Measurements from ENCODE around the gene CDKN2B.
"Not testable (repeated sequence)": the region's sequence is repeated elsewhere in the genome, so short reads cannot be mapped to it uniquely, and the experiment has no call there.

Gene CDKN2B

DNA sequence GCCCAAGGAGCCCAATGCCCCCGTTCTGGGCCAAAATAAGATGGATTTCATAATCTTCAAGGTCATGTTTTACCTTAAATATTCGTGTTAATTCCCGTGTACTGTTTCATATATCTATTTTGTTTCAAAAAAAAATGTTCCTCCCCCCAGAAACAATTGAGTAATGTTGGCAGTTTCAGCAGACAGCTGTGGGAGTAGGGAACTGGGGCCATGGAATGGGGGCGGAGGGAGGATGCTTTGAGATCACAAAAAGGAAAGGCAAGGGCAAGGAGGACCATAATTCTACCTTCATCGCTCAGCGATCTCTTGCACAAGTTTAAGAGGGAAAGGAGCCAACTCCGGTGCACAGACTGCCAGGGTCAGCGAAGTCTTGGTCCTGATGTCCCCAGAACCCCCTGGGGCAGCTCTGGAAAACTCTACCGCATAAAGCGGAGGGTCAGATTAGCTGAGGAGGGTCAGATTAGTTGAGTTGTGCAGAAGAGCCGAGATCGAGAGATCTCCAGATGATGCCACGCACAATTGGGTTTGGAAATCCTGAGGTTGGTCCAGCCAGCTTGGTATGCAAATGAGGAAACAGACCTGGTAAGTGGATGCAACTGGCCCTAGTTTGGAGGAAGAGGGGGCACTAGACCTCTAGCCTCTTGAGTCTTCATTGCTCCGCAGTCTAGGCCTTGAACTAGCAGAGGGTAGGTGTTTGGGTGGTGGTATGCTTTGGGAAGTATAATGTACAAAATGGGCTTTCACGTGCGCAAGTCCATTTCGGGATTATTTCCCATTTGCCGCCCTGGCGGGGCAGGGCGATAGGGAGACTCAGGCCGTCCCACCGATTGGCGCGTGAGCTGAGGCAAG, 38.9 kb downstream of the CDKN2B start:
- no peak overlapping the region for H3K4me3 ChIP-seq (ENCODE audit: low read length)
- H3K9ac ChIP-seq (ENCODE audit: low read length): no peak overlapping the region
- no peak overlapping the region for H3K27ac ChIP-seq (ENCODE audit: low read depth, low read length)
- peaks cover 7% of the 10 kb centered on the region for H3K4me1 ChIP-seq (ENCODE audit: control insufficient read depth, insufficient read depth, low read length)
- no peaks in the 10 kb centered on the region for H3K36me3 ChIP-seq (ENCODE audit: control insufficient read depth, insufficient read depth, low read length)
- H3K27me3 ChIP-seq (ENCODE audit: control insufficient read depth, insufficient read depth, low read length): peaks cover 67% of the 10 kb centered on the region

DNA sequence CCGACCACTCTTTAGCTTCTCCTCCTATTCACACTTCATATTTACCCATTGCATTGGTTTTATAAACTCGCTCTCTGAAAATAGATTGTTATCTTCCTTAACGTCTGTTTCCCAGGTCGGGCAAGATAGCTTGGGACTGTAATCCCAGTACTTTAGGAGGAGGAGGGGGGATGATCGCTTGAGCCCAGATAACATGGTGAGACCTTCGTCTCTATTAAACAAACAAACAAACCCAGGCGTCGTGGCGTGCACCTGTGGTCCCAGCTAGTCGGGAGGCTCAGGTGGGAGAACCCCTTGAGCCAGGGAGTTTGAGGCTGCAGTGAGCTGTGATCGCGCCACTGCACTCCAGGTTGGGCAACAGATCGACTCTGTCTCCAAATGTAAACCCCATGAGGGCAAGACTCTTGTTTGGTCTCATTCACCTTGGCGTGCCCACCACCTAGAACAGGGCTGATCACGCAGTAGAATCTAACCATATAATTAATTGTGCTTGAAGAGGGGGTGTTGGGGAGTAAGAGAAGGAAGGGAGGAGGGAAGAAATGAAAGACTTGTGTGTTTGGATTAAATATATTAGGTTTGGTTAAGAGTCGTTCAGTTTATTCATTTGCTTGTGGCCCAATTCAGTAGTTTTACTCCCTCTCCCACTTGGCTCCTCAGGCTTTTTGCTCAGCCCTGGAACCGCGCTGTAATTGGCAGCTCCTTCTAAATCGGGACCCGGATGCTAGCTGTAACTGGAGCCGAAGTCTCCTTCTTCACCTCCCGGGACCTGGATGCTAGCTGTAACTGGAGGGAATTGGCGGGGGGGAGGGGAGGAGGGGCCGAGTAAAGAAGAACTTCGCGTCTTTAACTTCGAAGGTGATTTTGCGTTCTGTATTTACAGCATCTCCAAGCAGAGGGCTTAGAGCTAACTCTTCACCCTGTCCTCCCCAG, 39.8 kb downstream of the CDKN2B start:
- Histone ChIP-seq H3K9ac (ENCODE audit: low read length) (no peak overlapping the region), H3K36me3 (ENCODE audit: control insufficient read depth, insufficient read depth, low read length) (no peaks in the 10 kb centered on the region), H3K27me3 (ENCODE audit: control insufficient read depth, insufficient read depth, low read length) (peaks cover 63% of the 10 kb centered on the region), H3K4me1 (ENCODE audit: control insufficient read depth, insufficient read depth, low read length) (peaks cover 5% of the 10 kb centered on the region), H3K27ac (ENCODE audit: low read depth, low read length) (no peak overlapping the region), H3K4me3 (ENCODE audit: low read length) (no peak overlapping the region)

DNA sequence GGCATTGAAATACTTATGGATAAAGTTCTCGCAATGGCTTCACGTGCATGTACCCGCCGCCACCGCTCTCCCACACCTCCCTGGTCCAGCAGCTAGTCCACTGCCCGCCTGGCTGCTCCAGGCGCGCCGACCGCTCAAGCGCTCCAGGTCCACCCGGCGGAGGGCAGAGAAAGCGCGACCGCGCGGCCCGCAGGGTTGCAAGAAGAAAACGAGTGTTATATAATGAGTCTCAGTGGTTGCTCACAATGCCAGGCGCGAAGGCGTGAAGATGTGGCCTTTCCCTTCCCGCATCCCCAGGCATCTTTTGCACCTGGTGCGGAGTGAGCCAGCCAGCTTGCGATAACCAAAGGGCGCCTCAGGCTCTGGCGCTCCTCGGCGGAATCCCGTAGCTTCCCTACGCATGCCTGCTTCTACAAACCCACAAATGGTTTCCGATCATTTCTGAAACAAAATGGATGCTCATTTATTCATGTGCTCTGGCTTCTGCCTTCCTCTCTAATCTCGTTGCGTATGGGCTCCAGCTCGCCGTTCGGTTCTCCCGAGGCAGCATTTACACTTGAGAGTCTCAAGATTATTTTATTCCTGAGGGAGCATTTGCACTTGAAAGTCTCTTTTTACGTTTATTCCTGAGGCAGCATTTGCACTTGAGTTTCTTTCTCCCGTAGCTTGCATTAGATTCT, 40.6 kb downstream of the CDKN2B start:
- Histone ChIP-seq H3K27ac (ENCODE audit: low read depth, low read length) (no peak overlapping the region), H3K4me1 (ENCODE audit: control insufficient read depth, insufficient read depth, low read length) (peaks cover 3% of the 10 kb centered on the region), H3K4me3 (ENCODE audit: low read length) (no peak overlapping the region), H3K36me3 (ENCODE audit: control insufficient read depth, insufficient read depth, low read length) (no peaks in the 10 kb centered on the region), H3K9ac (ENCODE audit: low read length) (no peak overlapping the region), H3K27me3 (ENCODE audit: control insufficient read depth, insufficient read depth, low read length) (peaks cover 55% of the 10 kb centered on the region)

- Histone ChIP-seq H3K27ac (ENCODE audit: low read depth, low read length) (no peak overlapping the region), H3K9ac (ENCODE audit: low read length) (no peak overlapping the region), H3K27me3 (ENCODE audit: control insufficient read depth, insufficient read depth, low read length) (peaks cover 52% of the 10 kb centered on the region), H3K4me3 (ENCODE audit: low read length) (no peak overlapping the region), H3K36me3 (ENCODE audit: control insufficient read depth, insufficient read depth, low read length) (no peaks in the 10 kb centered on the region), H3K4me1 (ENCODE audit: control insufficient read depth, insufficient read depth, low read length) (peaks cover 3% of the 10 kb centered on the region)
Observed at GRCh38 chr9:21967702-21968101, 41.4 kb downstream of the CDKN2B start.

GRCh38 chr9:21967169-21967568, 41.9 kb downstream of the CDKN2B start:
- no peak overlapping the region for H3K27ac ChIP-seq (ENCODE audit: low read depth, low read length)
- peaks cover 3% of the 10 kb centered on the region for H3K4me1 ChIP-seq (ENCODE audit: control insufficient read depth, insufficient read depth, low read length)
- H3K4me3 ChIP-seq (ENCODE audit: low read length): no peak overlapping the region
- H3K9ac ChIP-seq (ENCODE audit: low read length): no peak overlapping the region
- H3K27me3 ChIP-seq (ENCODE audit: control insufficient read depth, insufficient read depth, low read length): peaks cover 52% of the 10 kb centered on the region
- H3K36me3 ChIP-seq (ENCODE audit: control insufficient read depth, insufficient read depth, low read length): no peaks in the 10 kb centered on the region

- H3K4me1 ChIP-seq (ENCODE audit: control insufficient read depth, insufficient read depth, low read length): peaks cover 3% of the 10 kb centered on the region
- H3K36me3 ChIP-seq (ENCODE audit: control insufficient read depth, insufficient read depth, low read length): no peaks in the 10 kb centered on the region
- peaks cover 52% of the 10 kb centered on the region for H3K27me3 ChIP-seq (ENCODE audit: control insufficient read depth, insufficient read depth, low read length)
- H3K27ac ChIP-seq (ENCODE audit: low read depth, low read length): no peak overlapping the region
- H3K4me3 ChIP-seq (ENCODE audit: low read length): peak overlapping the region; percentile 62
- no peak overlapping the region for H3K9ac ChIP-seq (ENCODE audit: low read length)
Observed at GRCh38 chr9:21966140-21966851, 42.8 kb downstream of the CDKN2B start.

DNA sequence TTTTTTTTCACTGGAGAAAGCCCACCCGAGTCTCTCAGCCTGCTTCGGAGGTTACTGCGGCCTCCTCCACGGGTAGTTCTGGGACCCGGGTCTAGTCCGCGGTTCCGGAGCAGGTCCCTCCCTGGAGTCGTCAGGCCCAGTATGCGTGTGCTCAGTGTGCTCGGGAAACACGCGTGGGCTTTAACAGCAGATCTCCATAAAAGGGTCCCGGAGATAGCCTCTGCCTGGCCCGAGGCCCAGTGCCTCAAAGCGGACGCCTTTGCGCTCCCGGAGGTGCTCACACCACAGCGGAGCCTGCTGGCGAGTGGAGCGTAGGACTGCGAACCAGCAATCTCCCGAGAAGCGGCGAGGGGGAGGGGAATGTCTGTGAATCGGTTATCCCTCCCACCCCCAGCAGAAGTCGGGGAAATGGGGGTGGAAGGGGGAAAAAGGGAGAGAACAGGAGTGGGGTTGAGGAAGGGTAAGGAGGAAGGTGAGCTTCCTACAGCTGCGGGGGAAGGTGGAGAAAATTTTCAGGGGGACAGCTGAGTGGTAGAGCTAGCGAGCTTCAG, 43.6 kb downstream of the CDKN2B start:
- peaks cover 45% of the 10 kb centered on the region for H3K27me3 ChIP-seq (ENCODE audit: control insufficient read depth, insufficient read depth, low read length)

DNA sequence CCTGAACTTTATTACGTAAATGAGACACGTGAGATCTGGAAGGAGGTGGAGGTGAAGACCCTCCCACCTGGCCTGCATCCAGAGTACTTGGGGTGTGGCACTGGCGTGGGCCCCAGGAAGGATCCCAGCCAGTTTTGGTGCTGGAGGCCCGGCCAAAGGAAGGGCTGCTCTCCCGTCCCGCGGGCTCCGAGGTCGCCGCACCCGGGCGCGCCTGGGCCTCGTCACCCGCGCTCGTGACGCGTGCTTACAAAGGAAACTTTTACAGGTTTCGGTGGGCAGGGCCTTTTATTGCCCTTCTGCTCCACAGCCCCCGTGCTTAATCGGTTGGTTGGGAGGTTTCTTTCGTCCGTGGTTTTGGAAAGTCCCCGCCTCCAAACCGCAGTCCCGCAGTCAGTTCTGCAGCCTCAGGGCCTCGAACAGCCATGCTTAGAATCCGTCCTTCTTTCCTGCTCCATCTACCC, 44.1 kb downstream of the CDKN2B start:
- no peak overlapping the region for H3K9ac ChIP-seq (ENCODE audit: low read length)
- no peaks in the 10 kb centered on the region for H3K36me3 ChIP-seq (ENCODE audit: control insufficient read depth, insufficient read depth, low read length)
- peak overlapping the region; percentile 62 for H3K4me3 ChIP-seq (ENCODE audit: low read length)
- H3K27me3 ChIP-seq (ENCODE audit: control insufficient read depth, insufficient read depth, low read length): peaks cover 40% of the 10 kb centered on the region
- no peak overlapping the region for H3K27ac ChIP-seq (ENCODE audit: low read depth, low read length)
- peaks cover 3% of the 10 kb centered on the region for H3K4me1 ChIP-seq (ENCODE audit: control insufficient read depth, insufficient read depth, low read length)

More for the DNA sequence above, 43.6 kb downstream of the CDKN2B start:
- Histone ChIP-seq H3K4me1 (ENCODE audit: control insufficient read depth, insufficient read depth, low read length) (peaks cover 3% of the 10 kb centered on the region), H3K36me3 (ENCODE audit: control insufficient read depth, insufficient read depth, low read length) (no peaks in the 10 kb centered on the region), H3K4me3 (ENCODE audit: low read length) (peak overlapping the region; percentile 62), H3K9ac (ENCODE audit: low read length) (no peak overlapping the region), H3K27ac (ENCODE audit: low read depth, low read length) (no peak overlapping the region)

GRCh38 chr9:21961569-21961968, 47.5 kb downstream of the CDKN2B start:
- Histone ChIP-seq H3K27me3 (ENCODE audit: control insufficient read depth, insufficient read depth, low read length) (peaks cover 17% of the 10 kb centered on the region), H3K4me3 (ENCODE audit: low read length) (no peak overlapping the region), H3K36me3 (ENCODE audit: control insufficient read depth, insufficient read depth, low read length) (no peaks in the 10 kb centered on the region), H3K4me1 (ENCODE audit: control insufficient read depth, insufficient read depth, low read length) (peaks cover 3% of the 10 kb centered on the region), H3K9ac (ENCODE audit: low read length) (no peak overlapping the region), H3K27ac (ENCODE audit: low read depth, low read length) (no peak overlapping the region)

DNA sequence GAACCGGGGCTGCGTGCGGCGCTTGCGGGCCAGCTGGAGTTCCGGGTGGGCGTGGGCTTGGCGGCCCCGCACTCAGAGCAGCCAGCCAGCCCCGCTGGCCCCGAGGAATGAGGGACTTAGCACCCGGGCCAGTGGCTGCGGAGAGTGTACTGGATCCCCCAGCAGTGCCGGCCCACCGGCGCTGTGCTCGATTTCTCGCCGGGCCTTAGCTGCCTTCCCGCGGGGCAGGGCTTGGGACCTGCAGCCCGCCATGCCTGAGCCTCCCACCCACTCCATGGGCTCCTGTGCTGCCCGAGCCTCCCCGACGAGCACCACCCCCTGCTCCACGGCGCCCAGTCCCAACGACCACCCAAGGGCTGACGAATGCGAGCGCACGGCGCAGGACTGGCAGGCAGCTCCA, 49.8 kb downstream of the CDKN2B start:
- H3K27me3 ChIP-seq (ENCODE audit: control insufficient read depth, insufficient read depth, low read length): not testable (repeated sequence)

GRCh38 chr9:21958833-21959232, 50.3 kb downstream of the CDKN2B start:
- Histone ChIP-seq H3K36me3 (ENCODE audit: control insufficient read depth, insufficient read depth, low read length) (no peaks in the 10 kb centered on the region), H3K27me3 (ENCODE audit: control insufficient read depth, insufficient read depth, low read length) (no peaks in the 10 kb centered on the region)

More for the DNA sequence above, 49.8 kb downstream of the CDKN2B start:
- not testable (repeated sequence) for H3K4me3 ChIP-seq (ENCODE audit: low read length); H3K4me1 ChIP-seq (ENCODE audit: control insufficient read depth, insufficient read depth, low read length); H3K9ac ChIP-seq (ENCODE audit: low read length); H3K36me3 ChIP-seq (ENCODE audit: control insufficient read depth, insufficient read depth, low read length); H3K27ac ChIP-seq (ENCODE audit: low read depth, low read length)

More at GRCh38 chr9:21958833-21959232, 50.3 kb downstream of the CDKN2B start:
- no peak overlapping the region for H3K27ac ChIP-seq (ENCODE audit: low read depth, low read length)
- no peak overlapping the region for H3K9ac ChIP-seq (ENCODE audit: low read length)
- H3K4me3 ChIP-seq (ENCODE audit: low read length): no peak overlapping the region
- no peaks in the 10 kb centered on the region for H3K4me1 ChIP-seq (ENCODE audit: control insufficient read depth, insufficient read depth, low read length)
